Tibial artery (tissue), 4 donors: Measurements from ENCODE around the gene SLIT3.
"Not testable (repeated sequence)": the region's sequence is repeated elsewhere in the genome, so short reads cannot be mapped to it uniquely, and the experiment has no call there.

Source experiments
- DNase-seq, 2 donors: peaks; one replicate each; pipeline ENCODE4 v3.0.0-alpha.2; 2019
- H3K27ac ChIP-seq, 2 donors: fragments of 200-600 bp; sonication (generic) in 1 of 2; 1 replicate in 1 of 2; 2 replicates in 1 of 2; pipeline ENCODE4 v1.5.1; 2018 to 2019; ENCODE audit warnings: mild to moderate bottlenecking in 1 of 2
- H3K27me3 ChIP-seq, 2 donors: fragments of 200-600 bp; sonication (generic) in 1 of 2; one replicate each; pipeline versions ENCODE4 v1.5.1 to v1.6.0; 2016 to 2019
- H3K36me3 ChIP-seq, 3 donors: fragments of 200-600 bp; sonication (generic) in 2 of 3; one replicate each; pipeline ENCODE4 v1.5.1; 2016 to 2019; ENCODE audit warnings: mild to moderate bottlenecking in 2 of 3
- H3K4me1 ChIP-seq, 4 donors: fragments of 200-600 bp; sonication (generic) in 2 of 4; 1 replicate in 3 of 4; 2 replicates in 1 of 4; pipeline ENCODE4 v1.5.1; 2016 to 2019
- H3K4me3 ChIP-seq, 2 donors: fragments of 200-600 bp; sonication (generic) in 1 of 2; 1 replicate in 1 of 2; 2 replicates in 1 of 2; pipeline ENCODE4 v1.5.1; 2018 to 2019; ENCODE audit warnings: mild to moderate bottlenecking in 2 of 2
- H3K9me3 ChIP-seq, 3 donors: fragments of 200-600 bp; sonication (generic) in 1 of 3; one replicate each; pipeline ENCODE4 v1.5.1; 2016 to 2019
- CTCF ChIP-seq, 2 experiments: fragments of 200-600 bp in 1 of 2; fragments of 450-650 bp in 1 of 2; IDR thresholded peaks; one replicate each; pipeline ENCODE4 v1.5.1; 2017 to 2019; ENCODE audit warnings: antibody characterized with exemption in 2 of 2, mild to moderate bottlenecking in 1 of 2, moderate library complexity in 1 of 2
- intact Hi-C: fragments of 100-400 bp; cut with DNase I; formaldehyde crosslinking; loops from one replicate; pipeline ENCODE4 v1.15.0; 2023; ENCODE audit warnings: low total_unique reads

SLIT3 gene

GRCh38 chr5:169114466-169115065, 186.4 kb downstream of the SLIT3 start:
- Histone ChIP-seq H3K36me3 (peaks cover 0 to 3% (median 0%) of the 10 kb centered on the region in 3 donors), H3K27ac (no peak overlapping the region), H3K4me1 (peaks cover 0 to 44% (median 21%) of the 10 kb centered on the region in 4 donors), H3K4me3 (no peak overlapping the region), H3K9me3 (no peaks in the 10 kb centered on the region), H3K27me3 (no peaks in the 10 kb centered on the region)
- intact Hi-C loops: no loop called here
- peak in 1 of 2 donors; percentile 59 for DNase-seq
- TF ChIP-seq CTCF (IDR thresholded peaks at IDR 0.05): no peak

- Histone ChIP-seq H3K4me1 (peaks cover 0 to 44% (median 26%) of the 10 kb centered on the region in 4 donors), H3K27me3 (no peaks in the 10 kb centered on the region), H3K27ac (no peak overlapping the region), H3K4me3 (no peak overlapping the region), H3K9me3 (no peaks in the 10 kb centered on the region), H3K36me3 (peaks cover 0 to 6% (median 0%) of the 10 kb centered on the region in 3 donors)
- intact Hi-C loops: no loop called here
- peak in 1 of 2 donors; percentile 54 for DNase-seq
- TF ChIP-seq CTCF (IDR thresholded peaks at IDR 0.05): no peak
Observed at GRCh38 chr5:169112016-169112415, 188.9 kb downstream of the SLIT3 start.

GRCh38 chr5:169106911-169107706, 193.8 kb downstream of the SLIT3 start:
- intact Hi-C loops: no loop called here
- Histone ChIP-seq H3K36me3 (peaks cover 0 to 6% (median 0%) of the 10 kb centered on the region in 3 donors), H3K4me3 (no peak overlapping the region), H3K27me3 (no peaks in the 10 kb centered on the region), H3K9me3 (no peaks in the 10 kb centered on the region), H3K4me1 (peaks cover 0 to 32% (median 21%) of the 10 kb centered on the region in 4 donors), H3K27ac (peak overlapping the region; percentile 55 to 61)
- TF ChIP-seq CTCF (IDR thresholded peaks at IDR 0.05): no peak
- no peak for DNase-seq

GRCh38 chr5:169105582-169105981, 195.4 kb downstream of the SLIT3 start:
- intact Hi-C loops, H3K27ac ChIP-seq, H3K9me3 ChIP-seq, H3K4me3 ChIP-seq, DNase-seq, H3K36me3 ChIP-seq, H3K27me3 ChIP-seq: not testable (repeated sequence)
- H3K4me1 ChIP-seq: peaks cover 0 to 41% (median 24%) of the 10 kb centered on the region in 4 donors

GRCh38 chr5:169104937-169105494, 195.9 kb downstream of the SLIT3 start:
- H3K27me3 ChIP-seq: no peaks in the 10 kb centered on the region
- TF ChIP-seq CTCF (IDR thresholded peaks at IDR 0.05): no peak
- H3K4me3 ChIP-seq: no peak overlapping the region
- H3K27ac ChIP-seq: no peak overlapping the region
- peak in 1 of 2 donors; percentile 21 for DNase-seq
- peaks cover 0 to 6% (median 0%) of the 10 kb centered on the region in 3 donors for H3K36me3 ChIP-seq
- H3K9me3 ChIP-seq: no peaks in the 10 kb centered on the region
- H3K4me1 ChIP-seq: peaks cover 0 to 47% (median 29%) of the 10 kb centered on the region in 4 donors
- intact Hi-C loops: no loop called here
